ENCODE data around the gene KLC3. TPM values are rescaled to one million over a fixed set of nuclear protein-coding genes. Genes with fewer than 3 reads are reported as not detected.
A peak's percentile ranks its signal among the peaks of the same experiment; 100 is the strongest.

Gene KLC3
- not detected for total RNA-seq

DNA sequence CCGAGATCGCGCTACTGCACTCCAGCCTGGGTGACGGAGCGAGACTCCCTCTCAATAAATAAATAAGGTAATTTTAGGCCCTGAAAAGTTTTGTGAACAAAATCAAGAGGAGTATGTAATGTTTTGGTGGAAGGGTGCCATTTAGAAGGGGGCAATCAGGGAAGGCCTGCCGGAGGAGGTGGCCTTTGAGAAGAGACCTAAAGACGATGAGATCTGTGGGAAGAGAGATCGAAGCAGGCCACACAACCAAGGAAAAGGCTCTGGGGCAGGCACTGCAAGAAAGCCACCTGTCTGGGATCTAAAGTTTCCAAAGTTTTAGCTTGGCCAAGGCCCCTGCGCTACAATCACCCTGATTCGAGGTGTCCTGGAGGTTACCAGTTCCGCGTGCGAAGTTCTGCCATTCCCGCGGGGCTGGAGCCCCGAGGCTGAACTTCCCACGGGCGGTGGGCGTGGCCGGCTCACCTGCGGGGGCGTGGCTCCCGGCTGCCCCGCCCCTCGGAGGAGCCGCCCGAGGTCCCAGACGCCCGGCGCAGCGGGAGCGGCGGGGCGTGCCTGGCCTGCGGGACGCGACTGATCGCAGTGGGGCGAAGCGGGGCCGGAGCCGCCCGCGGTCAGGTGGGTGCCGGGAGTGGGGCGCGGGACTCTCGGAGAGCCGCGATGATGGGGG, at the start of gene KLC3:
Gene KLC3, plus strand, starts transcription at position 519 of the 667 bp plus-strand sequence. CDS start 4,792 bp downstream, outside the sequence.
- ChIA-PET POLR2A (no interaction called here), CTCF (no interaction called here)
- H3K4me1 Mint-ChIP-seq (ENCODE audit: low read depth) = peaks cover 4% of the 10 kb centered on the region
- peaks cover 21% of the 10 kb centered on the region for H3K27me3 Mint-ChIP-seq
- no peaks in the 10 kb centered on the region for H3K9me3 Mint-ChIP-seq
- peak within 1 kb of the TSS; percentile 36 for H3K4me3 Mint-ChIP-seq
- no peak within 1 kb of the TSS for H3K27ac Mint-ChIP-seq
- no peaks in the 10 kb centered on the region for H3K36me3 Mint-ChIP-seq
- intact Hi-C loops (cut with micrococcal nuclease) = no loop called here
- peak; percentile 55 for DNase-seq

GRCh38 chr19:45291834-45292233, 48.7 kb upstream of the KLC3 start:
- no peak for DNase-seq
- H3K9me3 Mint-ChIP-seq = peaks cover 4% of the 10 kb centered on the region
- no peak overlapping the region for H3K27ac Mint-ChIP-seq
- intact Hi-C loops (cut with micrococcal nuclease) = no loop called here
- POLR2A ChIA-PET = no interaction called here
- H3K27me3 Mint-ChIP-seq = no peaks in the 10 kb centered on the region
- CTCF ChIA-PET = no interaction called here
- peaks cover 9% of the 10 kb centered on the region for H3K4me1 Mint-ChIP-seq (ENCODE audit: low read depth)
- H3K4me3 Mint-ChIP-seq = no peak overlapping the region
- peaks cover 33% of the 10 kb centered on the region for H3K36me3 Mint-ChIP-seq

DNA sequence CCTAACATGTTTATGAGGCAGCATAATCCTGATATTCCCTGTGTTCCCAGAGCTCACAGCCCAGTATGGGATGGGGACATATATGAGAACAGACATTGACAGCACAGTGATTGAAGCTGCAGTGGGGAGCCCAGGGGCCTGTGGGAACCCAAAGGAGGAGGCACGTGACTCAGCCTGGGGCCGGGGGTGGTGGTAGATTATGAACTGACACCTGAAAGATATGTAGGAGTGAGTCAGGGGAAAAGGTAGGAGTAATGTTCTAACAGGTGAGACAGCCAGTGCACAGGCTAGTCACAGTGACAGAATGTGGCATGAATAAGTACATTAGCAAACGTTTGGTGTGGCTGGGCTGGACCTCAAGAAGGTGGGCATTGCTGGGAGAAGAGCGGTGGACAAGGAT, 46.9 kb upstream of the KLC3 start:
- Mint-ChIP-seq H3K27me3 (no peaks in the 10 kb centered on the region), H3K36me3 (peaks cover 29% of the 10 kb centered on the region), H3K4me3 (no peak overlapping the region), H3K27ac (no peak overlapping the region), H3K9me3 (peaks cover 4% of the 10 kb centered on the region), H3K4me1 (ENCODE audit: low read depth) (peaks cover 9% of the 10 kb centered on the region)
- ChIA-PET POLR2A (no interaction called here), CTCF (no interaction called here)
- intact Hi-C loops (cut with micrococcal nuclease) = no loop called here
- DNase-seq = peak; percentile 50

GRCh38 chr19:45294291-45295029, 46.1 kb upstream of the KLC3 start:
- Mint-ChIP-seq H3K27ac (no peak overlapping the region), H3K4me1 (ENCODE audit: low read depth) (peaks cover 9% of the 10 kb centered on the region), H3K27me3 (no peaks in the 10 kb centered on the region), H3K36me3 (peaks cover 31% of the 10 kb centered on the region), H3K9me3 (peaks cover 4% of the 10 kb centered on the region), H3K4me3 (no peak overlapping the region)
- DNase-seq = no peak
- ChIA-PET CTCF (no interaction called here), POLR2A (no interaction called here)
- intact Hi-C loops (cut with micrococcal nuclease) = no loop called here

- CTCF ChIA-PET = no interaction called here
- peaks cover 33% of the 10 kb centered on the region for H3K36me3 Mint-ChIP-seq
Measured at GRCh38 chr19:45295873-45296272, 44.7 kb upstream of the KLC3 start.

DNA sequence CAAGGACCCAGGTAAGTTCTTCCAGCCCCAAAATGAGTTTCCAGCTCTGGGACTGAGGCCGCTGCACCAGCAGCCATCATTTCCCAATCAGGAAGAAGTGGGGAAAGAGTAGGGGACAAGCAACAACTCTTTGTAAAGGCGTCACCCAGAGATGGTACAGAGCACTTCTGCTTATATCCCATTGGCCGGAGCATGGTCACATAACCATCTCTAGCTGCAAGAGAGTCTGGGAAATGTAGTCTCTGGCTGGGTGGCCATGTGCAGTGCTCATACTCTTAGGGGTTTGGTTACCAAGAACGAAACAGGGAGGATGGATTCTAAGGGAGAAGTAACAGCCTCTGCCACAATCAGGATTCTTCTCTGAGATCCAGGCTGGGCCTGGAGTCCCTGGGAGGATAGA, 44.2 kb upstream of the KLC3 start:
- Mint-ChIP-seq H3K27me3 (no peaks in the 10 kb centered on the region), H3K27ac (no peak overlapping the region), H3K4me1 (ENCODE audit: low read depth) (peaks cover 9% of the 10 kb centered on the region), H3K9me3 (peaks cover 4% of the 10 kb centered on the region), H3K4me3 (no peak overlapping the region), H3K36me3 (peaks cover 31% of the 10 kb centered on the region)
- intact Hi-C loops (cut with micrococcal nuclease) = no loop called here
- DNase-seq = no peak
- ChIA-PET CTCF (no interaction called here), POLR2A (no interaction called here)

More at GRCh38 chr19:45295873-45296272, 44.7 kb upstream of the KLC3 start:
- Mint-ChIP-seq H3K9me3 (peaks cover 4% of the 10 kb centered on the region), H3K4me1 (ENCODE audit: low read depth) (peaks cover 9% of the 10 kb centered on the region), H3K27ac (no peak overlapping the region), H3K4me3 (no peak overlapping the region), H3K27me3 (no peaks in the 10 kb centered on the region)
- POLR2A ChIA-PET = no interaction called here
- intact Hi-C loops (cut with micrococcal nuclease) = no loop called here
- DNase-seq = no peak

DNA sequence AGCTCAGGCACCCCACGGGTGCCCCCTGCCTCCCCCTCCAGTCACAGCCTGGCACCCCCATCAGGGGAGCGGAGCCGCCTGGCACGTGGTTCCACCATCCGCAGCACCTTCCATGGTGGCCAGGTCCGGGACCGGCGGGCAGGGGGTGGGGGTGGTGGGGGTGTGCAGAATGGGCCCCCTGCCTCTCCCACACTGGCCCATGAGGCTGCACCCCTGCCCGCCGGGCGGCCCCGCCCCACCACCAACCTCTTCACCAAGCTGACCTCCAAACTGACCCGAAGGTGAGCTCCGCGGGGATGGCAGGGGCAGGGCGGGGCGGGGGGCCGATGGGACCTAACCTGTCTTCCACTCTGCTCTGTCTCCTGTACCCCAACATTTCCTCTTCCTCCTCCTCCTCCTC, 42.9 kb upstream of the KLC3 start:
- Mint-ChIP-seq H3K4me3 (no peak overlapping the region), H3K36me3 (peaks cover 20% of the 10 kb centered on the region), H3K27ac (no peak overlapping the region), H3K4me1 (ENCODE audit: low read depth) (peaks cover 9% of the 10 kb centered on the region), H3K27me3 (no peaks in the 10 kb centered on the region), H3K9me3 (peaks cover under 1% of the 10 kb centered on the region)
- intact Hi-C loops (cut with micrococcal nuclease) = no loop called here
- ChIA-PET POLR2A (no interaction called here), CTCF (no interaction called here)
- no peak for DNase-seq

- Mint-ChIP-seq H3K4me3 (no peak overlapping the region), H3K27me3 (no peaks in the 10 kb centered on the region), H3K36me3 (peaks cover 20% of the 10 kb centered on the region), H3K9me3 (no peaks in the 10 kb centered on the region), H3K4me1 (ENCODE audit: low read depth) (peaks cover 9% of the 10 kb centered on the region), H3K27ac (no peak overlapping the region)
- ChIA-PET CTCF (no interaction called here), POLR2A (no interaction called here)
- DNase-seq = no peak
- intact Hi-C loops (cut with micrococcal nuclease) = no loop called here
Measured at GRCh38 chr19:45298264-45298663, 42.3 kb upstream of the KLC3 start.

GRCh38 chr19:45299719-45300118, 40.8 kb upstream of the KLC3 start:
- peaks cover 12% of the 10 kb centered on the region for H3K36me3 Mint-ChIP-seq
- H3K27me3 Mint-ChIP-seq = no peaks in the 10 kb centered on the region
- no peaks in the 10 kb centered on the region for H3K4me1 Mint-ChIP-seq (ENCODE audit: low read depth)
- intact Hi-C loops (cut with micrococcal nuclease) = no loop called here
- no peak overlapping the region for H3K4me3 Mint-ChIP-seq
- ChIA-PET POLR2A (interaction anchor here (0.7 kb wide), 1 partner anchor 386 kb away, joined by 6 read pairs; no protein-coding TSS in a partner anchor), CTCF (no interaction called here)
- no peak overlapping the region for H3K27ac Mint-ChIP-seq
- H3K9me3 Mint-ChIP-seq = no peaks in the 10 kb centered on the region
- DNase-seq = no peak

DNA sequence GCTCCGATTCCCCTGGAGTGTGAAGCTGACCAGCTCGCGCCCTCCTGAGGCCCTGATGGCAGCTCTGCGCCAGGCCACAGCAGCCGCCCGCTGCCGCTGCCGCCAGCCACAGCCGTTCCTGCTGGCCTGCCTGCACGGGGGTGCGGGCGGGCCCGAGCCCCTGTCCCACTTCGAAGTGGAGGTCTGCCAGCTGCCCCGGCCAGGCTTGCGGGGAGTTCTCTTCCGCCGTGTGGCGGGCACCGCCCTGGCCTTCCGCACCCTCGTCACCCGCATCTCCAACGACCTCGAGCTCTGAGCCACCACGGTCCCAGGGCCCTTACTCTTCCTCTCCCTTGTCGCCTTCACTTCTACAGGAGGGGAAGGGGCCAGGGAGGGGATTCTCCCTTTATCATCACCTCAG, 38.1 kb upstream of the KLC3 start:
- H3K27me3 Mint-ChIP-seq = no peaks in the 10 kb centered on the region
- H3K27ac Mint-ChIP-seq = no peak overlapping the region
- no peak overlapping the region for H3K4me3 Mint-ChIP-seq
- POLR2A ChIA-PET = no interaction called here
- no peak for DNase-seq
- H3K36me3 Mint-ChIP-seq = peaks cover 6% of the 10 kb centered on the region
- CTCF ChIA-PET = no interaction called here
- H3K9me3 Mint-ChIP-seq = no peaks in the 10 kb centered on the region
- intact Hi-C loops (cut with micrococcal nuclease) = no loop called here
- no peaks in the 10 kb centered on the region for H3K4me1 Mint-ChIP-seq (ENCODE audit: low read depth)

DNA sequence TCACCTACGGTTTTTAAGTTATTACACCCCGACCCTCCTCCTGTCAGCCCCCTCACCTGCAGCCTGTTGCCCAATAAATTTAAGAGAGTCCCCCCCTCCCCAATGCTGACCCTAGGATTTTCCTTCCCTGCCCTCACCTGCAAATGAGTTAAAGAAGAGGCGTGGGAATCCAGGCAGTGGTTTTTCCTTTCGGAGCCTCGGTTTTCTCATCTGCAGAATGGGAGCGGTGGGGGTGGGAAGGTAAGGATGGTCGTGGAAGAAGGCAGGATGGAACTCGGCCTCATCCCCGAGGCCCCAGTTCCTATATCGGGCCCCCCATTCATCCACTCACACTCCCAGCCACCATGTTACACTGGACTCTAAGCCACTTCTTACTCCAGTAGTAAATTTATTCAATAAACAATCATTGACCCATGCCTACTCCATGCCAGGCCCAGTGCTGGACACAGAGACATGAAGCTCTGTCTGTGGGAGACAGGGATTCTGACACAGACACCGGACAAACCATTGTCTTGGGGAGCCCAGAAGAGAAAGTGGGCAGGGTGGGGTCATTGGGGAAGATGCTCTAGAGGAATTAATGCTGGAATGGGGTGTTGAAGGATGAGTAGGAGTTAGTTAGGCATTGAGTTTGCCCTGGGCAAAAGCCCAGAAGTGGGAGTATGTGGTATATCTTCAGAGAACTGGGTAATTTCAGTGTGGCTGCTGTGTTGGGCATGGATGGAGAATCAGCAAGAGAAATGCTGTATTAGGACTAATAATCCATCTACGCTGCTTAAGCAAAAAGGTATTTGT, 37.1 kb upstream of the KLC3 start:
- Mint-ChIP-seq H3K36me3 (peaks cover 6% of the 10 kb centered on the region), H3K27ac (no peak overlapping the region), H3K27me3 (no peaks in the 10 kb centered on the region), H3K4me3 (no peak overlapping the region), H3K9me3 (no peaks in the 10 kb centered on the region), H3K4me1 (ENCODE audit: low read depth) (no peaks in the 10 kb centered on the region)
- no peak for DNase-seq
- intact Hi-C loops (cut with micrococcal nuclease) = no loop called here
- ChIA-PET CTCF (no interaction called here), POLR2A (no interaction called here)

DNA sequence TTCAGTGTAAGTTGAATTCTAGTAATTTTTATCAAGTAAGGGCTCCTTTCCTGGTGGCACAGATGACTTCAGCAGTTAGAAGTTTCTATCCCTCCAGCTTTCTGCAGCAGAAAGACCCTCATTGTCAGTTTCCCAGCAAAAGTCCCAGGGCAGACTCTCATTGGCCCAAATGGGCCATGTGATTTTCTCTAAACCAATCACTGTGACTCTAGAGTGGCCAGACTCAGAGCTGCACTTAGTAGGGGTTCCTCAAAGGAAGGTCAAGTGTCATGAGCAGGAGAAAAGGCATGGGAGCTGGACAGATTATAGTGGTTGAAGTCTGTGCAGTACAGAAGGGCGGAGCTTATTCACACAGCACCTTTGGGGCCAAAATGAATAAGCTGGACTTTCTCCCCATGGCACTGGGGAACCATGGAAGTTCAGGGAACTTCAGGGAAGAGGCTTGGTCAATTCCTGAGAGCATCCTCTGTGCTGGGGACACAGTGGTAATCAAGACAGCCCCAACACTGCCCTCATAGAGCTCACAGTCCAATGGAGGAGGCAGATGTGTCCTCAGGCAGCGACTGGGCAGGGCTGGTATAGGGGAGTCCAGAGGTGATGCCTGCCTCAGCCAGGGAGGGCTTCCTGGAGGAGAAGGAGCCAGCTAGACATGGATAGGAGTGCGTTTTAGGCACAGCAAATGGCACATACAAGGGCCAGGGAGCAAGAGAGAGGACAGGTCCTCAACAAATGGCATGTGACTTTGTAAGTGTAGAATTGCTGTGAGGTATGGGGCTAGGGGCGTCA, 36.2 kb upstream of the KLC3 start:
- Mint-ChIP-seq H3K9me3 (no peaks in the 10 kb centered on the region), H3K36me3 (peaks cover 6% of the 10 kb centered on the region), H3K4me3 (no peak overlapping the region), H3K27me3 (no peaks in the 10 kb centered on the region), H3K4me1 (ENCODE audit: low read depth) (no peaks in the 10 kb centered on the region), H3K27ac (no peak overlapping the region)
- ChIA-PET POLR2A (no interaction called here), CTCF (no interaction called here)
- intact Hi-C loops (cut with micrococcal nuclease) = no loop called here
- DNase-seq = no peak

Measured in activated CD4-positive, alpha-beta memory T cell treated with anti-CD3 and anti-CD28 coated beads for 36 hours (primary cell).